Suprapubic skin (tissue), 3 donors: ENCODE data around the gene NTN4.

ENCODE experiments used
- POLR2A ChIP-seq, 2 donors: fragments of 450-650 bp; IDR thresholded peaks; one replicate each; pipeline ENCODE4 v1.6.1; 2017; ENCODE audit warnings: antibody characterized with exemption in 2 of 2, mild to moderate bottlenecking in 2 of 2, moderate library complexity in 2 of 2
- TF ChIP-seq, protein P1 (sequence below), 2 donors: fragments of 200-600 bp in 1 of 2; fragments of 450-650 bp in 1 of 2; sonication (generic) in 1 of 2; IDR thresholded peaks; one replicate each; pipeline ENCODE4 v1.5.1; 2016 to 2019; ENCODE audit warnings: antibody characterized with exemption in 2 of 2, mild to moderate bottlenecking in 1 of 2, moderate library complexity in 1 of 2

DNA sequence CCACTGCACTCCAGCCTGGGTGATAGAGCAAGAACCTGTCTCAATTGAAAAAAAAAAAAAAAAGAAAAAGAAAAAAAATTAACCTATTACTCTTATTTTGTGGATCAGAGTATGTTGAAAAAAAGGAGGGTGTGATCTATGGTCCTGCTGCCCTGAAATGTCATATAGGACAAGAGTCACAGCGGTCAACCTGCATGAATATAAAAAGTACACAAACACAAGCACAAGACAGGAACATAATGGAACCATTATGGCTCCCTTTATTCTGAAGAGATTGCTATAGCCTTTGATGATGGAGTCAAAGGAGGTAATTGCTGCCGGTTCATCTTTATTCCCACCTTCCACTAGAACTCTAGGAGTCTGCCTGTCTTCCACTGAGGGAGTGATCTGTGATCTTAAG is 96.9 kb downstream of the NTN4 start:
- TF ChIP-seq, protein P1, sequence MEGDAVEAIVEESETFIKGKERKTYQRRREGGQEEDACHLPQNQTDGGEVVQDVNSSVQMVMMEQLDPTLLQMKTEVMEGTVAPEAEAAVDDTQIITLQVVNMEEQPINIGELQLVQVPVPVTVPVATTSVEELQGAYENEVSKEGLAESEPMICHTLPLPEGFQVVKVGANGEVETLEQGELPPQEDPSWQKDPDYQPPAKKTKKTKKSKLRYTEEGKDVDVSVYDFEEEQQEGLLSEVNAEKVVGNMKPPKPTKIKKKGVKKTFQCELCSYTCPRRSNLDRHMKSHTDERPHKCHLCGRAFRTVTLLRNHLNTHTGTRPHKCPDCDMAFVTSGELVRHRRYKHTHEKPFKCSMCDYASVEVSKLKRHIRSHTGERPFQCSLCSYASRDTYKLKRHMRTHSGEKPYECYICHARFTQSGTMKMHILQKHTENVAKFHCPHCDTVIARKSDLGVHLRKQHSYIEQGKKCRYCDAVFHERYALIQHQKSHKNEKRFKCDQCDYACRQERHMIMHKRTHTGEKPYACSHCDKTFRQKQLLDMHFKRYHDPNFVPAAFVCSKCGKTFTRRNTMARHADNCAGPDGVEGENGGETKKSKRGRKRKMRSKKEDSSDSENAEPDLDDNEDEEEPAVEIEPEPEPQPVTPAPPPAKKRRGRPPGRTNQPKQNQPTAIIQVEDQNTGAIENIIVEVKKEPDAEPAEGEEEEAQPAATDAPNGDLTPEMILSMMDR (IDR thresholded peaks at IDR 0.05), result no peak
- no peak for TF ChIP-seq POLR2A (IDR thresholded peaks at IDR 0.05)
